NCI-H345 treated with DMSO at 0.1 percent for 48 hours (cell line): ENCODE results near the gene EPN1.

Experiments
- DNase-seq: peaks from one replicate; lab custom pipeline; 2025; ENCODE audit not compliant: unreplicated experiment; lab: John Stamatoyannopoulos, UW

EPN1 gene

GRCh38 chr19:55674841-55675660 lies at the start of gene EPN1:
Gene EPN1, plus strand, starts transcription at chr19:55675226. Its CDS starts 3,402 bp downstream, at chr19:55678628.
- peak; percentile 82 for DNase-seq

- no peak for DNase-seq
Measured at GRCh38 chr19:55626350-55626749, 48.7 kb upstream of the EPN1 start.

- DNase-seq: peak; percentile 60
Measured at GRCh38 chr19:55632463-55632834, 42.6 kb upstream of the EPN1 start.

- no peak for DNase-seq
Measured at GRCh38 chr19:55633861-55634260, 41.2 kb upstream of the EPN1 start.

GRCh38 chr19:55635334-55635717 lies 39.7 kb upstream of the EPN1 start:
- DNase-seq: no peak

- DNase-seq: no peak
Measured at GRCh38 chr19:55635856-55636440, 39.1 kb upstream of the EPN1 start.

- DNase-seq: no peak
Measured at GRCh38 chr19:55636723-55637122, 38.3 kb upstream of the EPN1 start.

GRCh38 chr19:55637534-55637933 lies 37.5 kb upstream of the EPN1 start:
- no peak for DNase-seq

- DNase-seq: no peak
Measured at GRCh38 chr19:55638864-55639359, 36.1 kb upstream of the EPN1 start.

- peak; percentile 12 for DNase-seq
Measured at GRCh38 chr19:55640043-55640576, 34.9 kb upstream of the EPN1 start.

GRCh38 chr19:55640577-55641425 lies 34.2 kb upstream of the EPN1 start, which contains the start of gene ZNF580:
Gene ZNF580, plus strand, starts transcription at chr19:55641002. Its CDS starts 1,507 bp downstream, at chr19:55642509.
- DNase-seq: no peak

- no peak for DNase-seq
Measured at GRCh38 chr19:55641426-55642152, 33.4 kb upstream of the EPN1 start.

GRCh38 chr19:55642153-55643002 lies 32.6 kb upstream of the EPN1 start:
- no peak for DNase-seq

- DNase-seq: peak; percentile 35
Measured at GRCh38 chr19:55643003-55643886, 31.8 kb upstream of the EPN1 start, which contains the start of gene ZNF581. Gene ZNF581, plus strand, starts transcription at chr19:55643649. Its CDS starts 923 bp downstream, at chr19:55644572.

- DNase-seq: no peak
Measured at GRCh38 chr19:55643887-55644176, 31.2 kb upstream of the EPN1 start.

GRCh38 chr19:55644191-55644833 lies 30.7 kb upstream of the EPN1 start:
- DNase-seq: no peak

- DNase-seq: no peak
Measured at GRCh38 chr19:55644842-55645511, 30.0 kb upstream of the EPN1 start.

GRCh38 chr19:55645512-55645881 lies 29.5 kb upstream of the EPN1 start:
- DNase-seq: no peak
